LHCN-M2 (cell line): ENCODE measurements around the gene USH2A. TPM values are rescaled to one million over a fixed set of nuclear protein-coding genes. Genes with fewer than 3 reads are reported as not detected.
"Not testable (repeated sequence)": the region's sequence is repeated elsewhere in the genome, so short reads cannot be mapped to it uniquely, and the experiment has no call there.

Source experiments
- DNase-seq: peaks from one replicate; pipeline ENCODE4 v3.0.0-alpha.2; 2012; ENCODE audit warnings: low read depth
- total RNA-seq: library from RNA; depleted of rRNA; stranded (reverse); fragments of >200 nt; gene quantifications from 2 replicates; pipeline ENCODE4 v1.2.3, GENCODE V29; 2014

Gene USH2A
- total RNA-seq, 1 experiment from 2014 or later: under 0.01 TPM

DNA sequence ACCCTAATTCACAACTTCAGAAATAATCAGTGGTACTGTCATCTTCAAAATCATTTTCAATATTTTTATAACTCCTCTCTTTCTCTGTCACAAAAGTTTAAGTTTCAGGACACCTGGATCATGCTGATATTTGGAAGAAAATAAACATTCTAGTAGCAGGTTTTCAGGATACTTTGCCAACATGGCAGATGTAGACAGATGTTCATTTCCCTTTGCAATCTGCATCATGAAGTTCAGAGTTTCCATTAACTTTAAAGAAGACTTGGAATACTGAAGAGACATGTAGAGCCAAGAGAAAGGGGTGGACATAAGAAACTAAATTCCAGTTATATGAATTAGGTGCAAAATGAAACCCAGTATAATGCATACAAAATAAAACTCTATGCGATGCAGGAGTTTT lies 218.1 kb downstream of the USH2A start:
- no peak for DNase-seq

DNA sequence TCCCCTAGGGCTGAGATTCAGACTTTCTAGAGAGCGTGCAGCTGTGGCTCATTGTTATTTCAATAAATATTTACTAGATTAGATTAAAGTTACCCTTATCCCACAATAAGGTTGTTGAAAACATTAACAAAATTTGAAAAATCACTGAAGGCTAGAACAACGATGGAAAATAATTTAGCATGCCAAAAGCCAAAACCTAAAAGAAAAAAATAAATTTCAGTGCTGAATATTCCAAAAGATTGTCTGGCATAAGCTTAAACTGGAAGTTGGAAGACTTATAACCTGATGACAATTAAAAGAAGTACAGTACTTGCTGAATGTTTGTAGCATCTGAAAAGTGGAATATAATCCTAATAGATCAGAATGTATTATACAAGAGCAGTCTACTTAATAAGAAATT lies 221.3 kb downstream of the USH2A start:
- DNase-seq: no peak

DNA sequence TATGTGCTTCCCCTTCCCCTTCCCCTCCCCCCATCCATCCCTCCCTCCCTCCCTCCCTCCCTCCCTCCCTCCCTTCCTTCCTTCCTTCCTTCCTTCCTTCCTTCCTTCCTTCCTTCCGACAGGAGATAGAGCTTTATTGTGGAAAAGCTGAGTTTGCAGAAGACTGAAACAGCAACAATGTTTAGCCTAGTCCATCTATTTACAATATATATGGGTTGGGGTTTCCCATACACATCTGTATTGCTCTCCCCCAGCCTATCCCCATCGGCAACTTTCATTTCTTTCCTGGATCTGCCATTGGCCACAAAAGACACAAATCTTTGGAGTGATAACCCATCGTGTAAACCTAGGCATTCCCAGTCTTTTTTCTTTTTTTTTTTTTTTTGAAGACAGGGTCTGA lies 222.3 kb downstream of the USH2A start:
- DNase-seq: no peak

DNA sequence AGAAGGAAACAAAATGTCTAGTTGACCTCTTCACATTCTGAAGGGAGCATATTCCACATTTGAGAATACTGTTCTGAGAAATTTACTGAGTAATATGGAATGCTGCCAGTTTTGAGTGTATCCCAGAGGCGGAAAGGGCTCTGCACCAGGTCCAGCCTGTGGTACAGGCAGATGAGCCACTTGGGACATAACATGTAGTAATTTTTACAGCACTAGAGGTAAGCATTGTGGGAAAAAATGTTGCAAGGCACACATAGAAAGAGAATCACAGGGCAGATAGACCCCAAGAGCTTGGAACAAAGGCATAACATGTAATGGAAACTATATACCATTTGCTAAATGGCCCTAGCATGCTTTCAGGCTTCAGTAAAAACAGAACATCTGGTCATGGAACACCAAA lies 228.5 kb downstream of the USH2A start:
- no peak for DNase-seq

DNA sequence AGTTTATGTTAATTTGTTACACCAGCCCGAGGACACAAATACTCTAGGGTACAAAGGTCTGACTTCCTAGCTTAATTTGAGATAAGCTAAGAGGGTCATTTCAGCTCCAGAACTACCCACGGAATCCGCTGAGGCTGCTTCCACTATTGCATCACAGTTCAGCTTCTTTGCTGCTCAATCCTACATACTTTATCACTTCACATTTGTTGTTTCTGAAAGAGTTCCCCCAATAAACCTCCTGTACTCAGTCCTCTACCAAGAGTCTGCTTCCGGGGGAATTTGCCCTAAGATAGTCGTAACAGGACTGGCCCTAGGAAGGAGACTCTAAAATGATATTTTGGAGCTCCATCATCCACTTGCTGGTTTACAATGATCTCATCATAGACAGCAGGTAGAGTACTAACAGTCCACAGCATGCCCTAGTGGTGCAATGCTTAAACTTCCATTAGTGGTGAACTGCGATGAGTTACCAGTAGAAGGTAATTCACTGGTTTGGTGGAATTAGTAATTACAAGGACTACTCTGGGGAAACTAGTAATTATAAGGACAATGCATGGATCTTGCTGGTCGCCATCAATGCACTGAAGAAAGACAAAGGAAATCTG lies 229.3 kb downstream of the USH2A start:
- DNase-seq: no peak

DNA sequence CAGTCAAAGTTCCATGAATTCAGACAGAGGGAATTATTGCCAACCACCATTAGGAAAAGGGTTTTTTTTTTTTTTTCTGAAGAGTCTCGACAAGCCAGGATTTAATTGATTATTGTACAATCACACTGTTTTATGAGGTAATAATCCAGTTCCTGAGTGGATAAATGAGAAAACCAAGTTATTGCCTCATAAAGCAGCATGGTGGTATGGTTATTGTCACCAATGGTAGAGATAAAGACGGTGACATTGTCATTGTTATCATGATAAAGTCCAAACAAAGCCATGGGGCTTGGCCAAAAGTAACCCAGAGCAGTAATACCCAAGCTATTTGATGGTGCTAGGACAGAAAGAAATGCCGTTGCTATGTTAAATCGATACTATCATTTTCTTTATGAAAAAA lies 232.8 kb downstream of the USH2A start:
- no peak for DNase-seq

DNA sequence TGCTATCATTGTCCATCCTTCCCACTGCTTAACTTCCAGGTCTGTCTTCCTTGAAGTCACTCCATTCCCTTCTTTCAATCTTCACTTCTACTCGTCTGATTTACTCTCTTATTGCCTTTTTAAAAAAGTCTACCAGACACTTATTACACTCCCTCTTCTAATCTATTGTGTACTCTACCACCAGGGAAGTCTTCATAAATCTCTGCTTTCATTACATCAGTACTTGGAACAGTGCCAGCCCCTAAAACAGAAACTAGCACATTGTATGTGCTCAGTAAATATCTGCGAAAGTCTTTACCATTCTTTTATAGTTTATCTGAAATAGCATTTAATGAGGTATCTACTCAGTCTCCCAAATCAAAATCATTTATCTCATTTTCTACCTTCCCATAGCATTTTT lies 236.4 kb downstream of the USH2A start:
- DNase-seq: no peak

DNA sequence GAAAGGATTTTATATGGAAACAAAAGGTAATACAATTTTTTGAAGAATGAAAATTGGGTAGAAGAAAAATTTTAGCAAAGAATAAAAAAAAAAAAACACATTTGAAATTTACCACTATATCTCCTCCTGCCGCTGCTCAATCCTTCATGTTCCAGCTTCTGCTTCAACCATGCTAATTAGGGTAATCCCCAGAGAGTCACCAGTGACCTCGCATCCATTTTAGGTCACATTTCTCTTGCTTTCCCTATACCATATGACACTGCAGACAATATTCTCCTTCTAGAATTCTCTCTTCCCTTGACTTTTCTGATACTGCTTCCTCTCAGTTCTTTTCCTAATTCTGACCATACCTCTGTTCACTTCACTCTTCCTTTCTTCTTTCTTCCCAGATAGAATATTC lies 237.1 kb downstream of the USH2A start:
- no peak for DNase-seq

DNA sequence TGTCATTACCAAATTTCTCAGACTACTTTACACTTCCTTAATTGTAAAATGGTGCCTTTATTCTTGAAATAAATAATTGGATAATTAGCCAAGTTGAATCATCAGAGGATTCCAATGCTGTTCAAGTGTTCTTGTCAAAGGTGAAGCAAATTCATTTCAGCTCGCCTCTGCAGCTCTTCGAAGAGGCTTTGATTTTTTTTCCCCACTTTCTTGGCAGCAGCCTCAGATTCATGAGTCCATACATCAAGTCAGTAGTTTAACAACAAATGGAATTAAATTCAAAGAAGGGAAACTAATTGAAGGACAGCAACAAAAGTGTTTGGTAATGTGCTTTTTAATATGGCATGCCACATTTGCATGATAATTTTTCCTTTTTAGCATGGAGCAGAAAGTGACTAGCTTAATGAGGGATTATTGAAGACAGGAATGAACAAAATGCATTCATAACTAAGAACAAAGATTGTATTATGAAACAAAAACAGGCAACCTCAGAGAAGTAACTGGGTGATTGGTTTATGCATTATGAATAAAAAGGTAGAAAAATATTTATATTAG lies 239.0 kb downstream of the USH2A start:
- DNase-seq: no peak

DNA sequence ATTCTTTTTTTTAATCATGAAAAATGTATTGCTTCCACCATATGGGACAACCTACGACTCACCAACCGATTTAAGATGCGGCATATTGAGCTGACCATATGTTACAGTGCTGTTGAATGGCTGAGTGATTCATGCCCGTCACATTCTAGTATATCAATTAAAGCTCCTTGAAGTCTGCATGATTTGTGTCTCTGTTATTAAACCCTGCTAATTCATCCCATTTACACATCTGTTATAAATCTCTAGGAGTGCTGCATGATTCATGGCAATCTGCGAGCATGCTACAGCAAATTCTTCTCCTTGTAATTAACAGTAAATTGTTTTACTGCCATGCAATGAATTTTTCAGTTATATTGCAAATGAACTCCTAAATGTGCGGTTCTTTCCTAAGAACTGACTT lies 239.8 kb downstream of the USH2A start:
- DNase-seq: no peak

DNA sequence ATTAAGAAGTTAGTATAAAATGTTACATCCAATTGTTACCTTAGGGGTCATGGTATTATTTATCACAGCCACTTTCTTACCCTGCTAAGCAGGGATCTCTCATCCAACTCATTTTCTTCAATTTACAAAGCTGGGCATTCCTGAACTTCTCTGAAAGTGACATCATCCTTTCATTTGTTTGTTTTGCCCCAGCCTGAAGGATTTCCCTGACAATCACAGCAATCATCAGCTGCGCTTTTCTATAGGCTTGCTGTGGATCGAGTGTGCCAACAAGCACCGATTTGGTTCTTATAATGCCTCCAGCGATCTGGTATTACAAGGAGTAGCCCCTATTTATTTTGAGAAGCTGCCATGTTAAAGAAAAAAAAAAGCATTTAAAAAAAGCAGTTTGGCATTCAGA lies 240.2 kb downstream of the USH2A start:
- no peak for DNase-seq

DNA sequence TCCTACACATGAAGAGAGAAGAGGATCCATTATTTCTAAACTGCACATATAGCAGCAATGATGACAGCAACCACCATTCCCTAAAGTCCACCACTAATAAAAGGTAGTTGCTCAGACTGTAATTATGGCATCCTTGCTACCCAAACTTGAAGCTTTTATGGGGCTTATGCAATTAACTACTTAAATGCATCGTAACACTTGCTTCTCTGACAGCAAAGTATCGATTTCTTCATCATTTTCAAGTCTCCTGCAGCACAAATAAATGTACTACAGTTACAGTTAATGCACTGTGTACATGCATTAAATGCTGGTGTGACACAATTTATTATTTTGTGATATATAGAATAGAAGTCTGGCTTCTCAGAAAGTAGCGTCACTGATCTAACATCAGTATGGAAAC lies 241.7 kb downstream of the USH2A start:
- no peak for DNase-seq

DNA sequence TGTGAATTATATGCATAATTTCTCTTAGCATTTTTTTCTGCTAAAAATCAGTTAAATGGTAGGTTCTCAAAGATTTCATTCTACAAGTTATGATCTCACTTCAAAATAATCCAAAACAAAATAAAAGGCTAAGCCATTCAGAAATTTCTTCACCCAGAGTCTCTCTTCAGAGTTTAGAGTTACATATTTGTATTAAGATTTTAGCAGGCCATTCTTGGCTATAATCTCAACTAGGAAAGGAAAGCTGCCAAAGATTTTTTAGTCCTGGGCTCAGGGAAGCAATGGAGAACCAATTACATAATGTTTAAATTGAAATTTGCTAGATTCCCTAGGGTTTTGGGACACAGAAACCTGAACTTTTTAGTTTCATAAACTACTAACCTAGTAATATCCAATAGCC lies 245.0 kb downstream of the USH2A start:
- no peak for DNase-seq

DNA sequence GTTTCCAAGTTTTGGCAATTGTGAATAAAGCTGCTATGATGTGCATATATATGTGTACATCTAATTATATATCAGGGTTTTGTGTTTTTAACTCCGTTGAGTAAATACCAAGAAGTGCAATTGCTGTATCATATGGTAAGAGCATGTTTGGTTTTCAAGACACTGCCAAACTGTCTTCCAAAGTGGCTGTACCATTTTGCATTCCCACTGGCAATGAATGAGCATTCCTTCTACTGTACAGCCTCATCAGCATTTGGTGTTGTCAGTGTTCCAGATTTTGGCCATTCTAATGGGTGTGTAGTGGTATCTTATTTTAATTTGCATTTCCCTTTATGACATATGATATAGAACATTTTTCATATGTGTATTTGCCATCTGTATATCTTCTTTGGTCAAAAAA lies 246.3 kb downstream of the USH2A start:
- no peak for DNase-seq

DNA sequence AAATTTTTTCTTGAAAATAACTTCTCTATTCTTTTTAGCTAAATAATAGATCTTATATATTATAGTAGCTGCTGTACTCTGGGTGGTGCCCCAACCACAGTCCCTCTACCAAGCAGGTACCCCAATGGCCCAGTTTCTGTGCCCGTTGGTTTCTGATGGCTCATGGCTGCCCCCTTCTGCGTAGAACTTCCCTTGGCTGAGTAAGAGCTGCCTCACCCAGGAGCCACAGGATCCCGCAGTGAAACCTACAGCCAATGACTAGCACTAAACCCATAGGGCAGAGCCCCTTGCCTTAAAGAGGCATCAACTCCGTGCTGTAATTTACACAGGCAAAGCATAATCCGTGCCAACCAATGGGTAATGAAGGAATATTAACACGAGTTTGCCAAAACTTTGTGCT lies 247.5 kb downstream of the USH2A start:
- DNase-seq: no peak

DNA sequence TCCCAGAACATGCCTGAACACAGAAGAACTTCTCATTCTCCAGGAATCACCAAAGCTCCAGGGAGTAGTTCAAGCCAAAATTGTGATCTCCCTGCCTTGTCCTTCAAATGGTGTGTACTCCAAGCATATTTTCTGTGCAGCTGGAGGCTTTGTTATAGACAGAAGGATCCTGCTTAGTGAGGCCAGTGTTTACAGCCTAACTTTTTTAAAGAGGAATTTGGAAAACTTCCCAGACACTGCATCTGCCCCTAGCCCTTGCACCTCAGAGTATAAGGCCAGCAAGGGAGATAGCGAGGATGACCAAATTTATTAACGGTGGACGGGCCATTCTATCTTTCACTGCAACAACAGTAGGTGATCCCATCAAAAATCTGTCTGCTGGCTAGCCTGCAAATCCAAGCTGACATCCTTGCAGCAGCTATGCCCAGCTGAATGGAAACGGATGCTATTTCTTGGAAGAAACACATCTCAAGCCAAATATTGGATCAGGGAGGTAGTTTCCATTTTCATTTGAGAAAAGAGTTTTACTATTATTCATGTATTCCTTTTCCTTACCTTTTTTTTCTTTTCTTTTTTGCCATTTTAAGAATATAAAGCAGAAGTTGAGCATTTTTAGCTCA lies 249.8 kb downstream of the USH2A start:
- no peak for DNase-seq

DNA sequence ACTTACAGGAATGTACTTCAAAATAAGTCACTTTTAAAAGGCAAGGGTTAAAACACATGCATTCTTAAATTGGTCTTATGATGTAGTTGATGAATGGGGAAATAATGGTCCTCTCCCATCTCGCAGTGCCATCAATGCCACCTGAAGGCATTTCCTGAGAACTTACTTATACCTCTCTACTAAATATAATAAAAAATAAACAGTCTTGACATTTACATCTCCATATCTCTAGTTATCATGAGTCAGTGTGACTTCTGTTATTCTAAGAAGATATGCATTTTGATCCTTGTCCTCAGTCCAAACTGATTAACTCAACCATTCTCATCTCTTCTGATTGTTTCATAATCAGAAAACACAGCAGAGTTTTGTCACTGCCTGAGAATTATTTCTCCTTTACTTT lies 253.9 kb downstream of the USH2A start:
- DNase-seq: no peak

DNA sequence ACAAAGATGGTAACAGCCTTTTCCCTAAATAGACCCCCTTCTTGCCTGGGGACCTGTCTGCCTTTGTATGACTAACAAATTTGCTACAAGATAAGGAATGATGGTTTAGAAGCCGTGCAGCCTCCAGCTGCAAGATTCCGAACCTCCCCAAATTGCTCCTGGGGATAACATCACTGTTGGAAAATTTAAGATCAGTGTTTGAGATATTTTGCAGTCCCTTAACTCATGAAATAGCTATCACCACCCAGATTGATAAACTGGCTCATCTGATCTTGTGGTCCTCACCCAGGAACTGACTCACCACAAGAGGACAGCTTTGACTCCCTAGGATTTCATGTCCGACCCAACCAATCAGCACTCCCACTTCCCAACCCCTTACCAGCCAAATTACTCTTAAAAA lies 254.7 kb downstream of the USH2A start:
- no peak for DNase-seq

DNA sequence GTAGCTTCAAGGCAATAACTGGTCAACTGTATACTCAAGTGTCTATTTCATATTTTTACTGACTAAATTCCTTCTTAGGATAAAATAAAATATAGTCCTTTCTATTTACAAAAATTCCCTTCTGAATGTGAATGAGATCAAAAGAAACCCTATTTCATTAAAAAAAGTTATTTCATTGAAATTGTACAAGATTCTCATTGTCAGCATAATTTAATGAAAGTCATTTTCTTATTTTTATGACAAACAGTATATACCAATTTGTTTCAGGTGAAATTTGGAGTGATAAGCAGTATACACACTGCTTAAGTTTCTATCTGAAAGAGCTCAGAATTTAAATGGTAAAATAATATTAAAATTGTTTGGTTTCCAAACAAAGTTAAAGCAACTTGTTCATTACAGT lies 269.2 kb downstream of the USH2A start:
- no peak for DNase-seq

DNA sequence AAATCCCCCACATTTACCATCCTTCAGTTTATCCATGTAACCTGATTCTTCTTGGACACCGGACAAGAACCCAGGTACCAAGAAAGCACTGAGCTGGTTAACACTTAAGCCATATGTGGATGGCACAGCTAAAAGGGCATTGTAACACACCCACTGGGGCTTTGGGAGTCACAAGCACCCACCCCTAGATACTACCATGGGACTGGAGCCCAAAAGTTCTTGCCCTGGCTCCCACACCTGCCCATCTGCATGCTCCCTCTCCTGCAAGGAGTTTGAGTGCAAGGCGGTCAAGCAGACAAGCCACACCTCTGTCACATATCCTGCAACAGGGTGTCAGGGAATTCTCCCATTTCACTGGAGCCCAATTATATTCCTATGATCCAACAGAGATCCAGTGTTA lies 270.1 kb downstream of the USH2A start:
- DNase-seq: no peak

DNA sequence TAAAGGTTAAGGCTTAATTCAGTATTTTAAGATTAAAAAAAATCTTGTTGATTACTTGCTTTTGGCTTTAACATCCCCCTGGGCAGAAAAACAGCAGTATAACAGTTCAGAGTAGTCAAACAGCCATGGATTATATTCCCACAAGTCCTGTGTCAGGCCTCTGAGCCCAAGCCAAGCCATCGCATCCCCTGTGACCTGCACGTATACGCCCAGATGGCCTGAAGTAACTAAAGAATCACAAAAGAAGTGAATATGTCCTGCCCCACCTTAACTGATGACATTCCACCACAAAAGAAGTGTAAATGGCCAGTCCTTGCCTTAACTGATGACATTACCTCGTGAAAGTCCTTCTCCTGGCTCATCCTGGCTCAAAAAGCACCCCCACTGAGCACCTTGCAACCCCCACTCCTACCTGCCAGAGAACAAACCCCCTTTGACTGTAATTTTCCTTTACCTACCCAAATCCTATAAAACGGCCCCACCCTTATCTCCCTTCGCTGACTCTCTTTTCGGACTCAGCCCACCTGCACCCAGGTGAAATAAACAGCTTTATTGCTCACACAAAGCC lies 277.7 kb downstream of the USH2A start:
- DNase-seq: not testable (repeated sequence)

DNA sequence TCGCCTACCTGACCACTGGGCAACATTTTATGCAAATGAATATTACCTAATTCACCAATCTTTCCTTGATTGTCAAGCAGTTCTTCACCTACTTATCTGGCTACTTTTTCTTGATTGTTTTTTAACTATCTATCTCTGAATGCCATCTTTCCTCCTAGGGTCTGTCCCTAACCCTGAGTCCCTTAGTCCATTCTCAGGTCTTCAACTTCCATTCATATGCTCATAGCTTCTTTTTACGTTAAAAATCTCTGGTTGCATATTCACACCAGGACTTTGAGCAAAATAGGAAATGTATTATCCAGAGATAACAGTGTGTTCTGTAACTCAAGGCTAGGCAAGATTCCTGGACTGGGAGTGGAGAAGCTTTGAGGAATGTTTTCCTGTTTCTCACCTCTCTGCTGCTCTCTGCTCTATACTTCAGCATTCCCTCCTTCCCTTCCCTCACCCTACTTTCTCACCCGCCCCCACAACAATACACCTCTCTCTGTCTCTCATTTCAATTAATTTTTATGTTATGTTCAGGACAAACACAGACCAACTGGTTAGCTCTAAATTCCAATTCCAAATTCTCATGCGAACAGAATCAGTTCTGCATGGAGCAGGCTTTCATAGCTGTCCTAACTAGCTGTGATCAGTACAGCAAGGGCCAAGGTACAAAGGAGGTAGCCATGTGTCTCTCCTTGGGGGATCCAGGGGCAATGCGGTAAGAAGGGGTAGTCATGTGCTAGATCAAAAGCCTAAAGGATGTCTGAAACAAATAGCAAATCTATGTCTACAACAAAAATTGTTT lies 278.4 kb downstream of the USH2A start:
- DNase-seq: no peak

DNA sequence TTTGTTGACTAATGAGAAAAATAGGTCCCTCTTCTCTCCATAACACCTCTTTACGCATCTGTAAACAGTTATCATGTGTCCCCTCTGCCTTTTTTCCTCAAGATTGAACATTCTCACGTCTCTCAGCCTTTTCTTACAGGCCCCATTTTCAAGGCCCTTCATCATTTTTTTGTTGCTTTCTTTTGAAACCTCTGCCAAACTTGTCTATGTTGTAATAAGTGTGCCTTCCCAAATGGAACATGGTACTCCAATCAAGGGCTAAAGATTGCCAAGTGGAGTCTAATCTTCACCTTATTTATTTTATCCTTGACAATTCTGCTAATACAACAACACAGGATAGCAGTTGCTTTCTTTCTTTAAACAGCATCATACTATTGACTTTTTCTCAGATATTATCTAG lies 280.3 kb downstream of the USH2A start:
- no peak for DNase-seq
